ENCODE measurements around the gene CMIP. TPM values are rescaled to one million over a fixed set of nuclear protein-coding genes. Genes with fewer than 3 reads are reported as not detected.
"Not testable (repeated sequence)": the region's sequence is repeated elsewhere in the genome, so short reads cannot be mapped to it uniquely, and the experiment has no call there.

CMIP gene
- total and polyA plus RNA-seq, 3 donors from 2014 or later, result 34.9 to 72.5 (median 42.0) TPM

GRCh38 chr16:81421126-81421525 lies 23.5 kb upstream of the CMIP start:
- no peak for DNase-seq
- H3K4me1 ChIP-seq, result no peaks in the 10 kb centered on the region
- no peak overlapping the region for H3K27ac ChIP-seq
- no peaks in the 10 kb centered on the region for H3K27me3 ChIP-seq
- intact Hi-C loops (cut with DNase I; ENCODE audit: low total_unique reads), result no loop called here
- WGBS, 2 donors, result 86 to 90% methylated on average over 2 of the region's 2 CpGs
- no peaks in the 10 kb centered on the region for H3K36me3 ChIP-seq (ENCODE audit: low read depth, missing control alignments)
- TF ChIP-seq POLR2A (IDR thresholded peaks at IDR 0.05), result no peak
- TF ChIP-seq, protein P1, sequence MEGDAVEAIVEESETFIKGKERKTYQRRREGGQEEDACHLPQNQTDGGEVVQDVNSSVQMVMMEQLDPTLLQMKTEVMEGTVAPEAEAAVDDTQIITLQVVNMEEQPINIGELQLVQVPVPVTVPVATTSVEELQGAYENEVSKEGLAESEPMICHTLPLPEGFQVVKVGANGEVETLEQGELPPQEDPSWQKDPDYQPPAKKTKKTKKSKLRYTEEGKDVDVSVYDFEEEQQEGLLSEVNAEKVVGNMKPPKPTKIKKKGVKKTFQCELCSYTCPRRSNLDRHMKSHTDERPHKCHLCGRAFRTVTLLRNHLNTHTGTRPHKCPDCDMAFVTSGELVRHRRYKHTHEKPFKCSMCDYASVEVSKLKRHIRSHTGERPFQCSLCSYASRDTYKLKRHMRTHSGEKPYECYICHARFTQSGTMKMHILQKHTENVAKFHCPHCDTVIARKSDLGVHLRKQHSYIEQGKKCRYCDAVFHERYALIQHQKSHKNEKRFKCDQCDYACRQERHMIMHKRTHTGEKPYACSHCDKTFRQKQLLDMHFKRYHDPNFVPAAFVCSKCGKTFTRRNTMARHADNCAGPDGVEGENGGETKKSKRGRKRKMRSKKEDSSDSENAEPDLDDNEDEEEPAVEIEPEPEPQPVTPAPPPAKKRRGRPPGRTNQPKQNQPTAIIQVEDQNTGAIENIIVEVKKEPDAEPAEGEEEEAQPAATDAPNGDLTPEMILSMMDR (IDR thresholded peaks at IDR 0.05), result no peak
- H3K4me3 ChIP-seq, result no peak overlapping the region
- H3K9me3 ChIP-seq, result no peaks in the 10 kb centered on the region

- intact Hi-C loops (cut with DNase I; ENCODE audit: low total_unique reads), result no loop called here
- Histone ChIP-seq H3K4me1 (no peaks in the 10 kb centered on the region), H3K36me3 (ENCODE audit: low read depth, missing control alignments) (no peaks in the 10 kb centered on the region), H3K9me3 (no peaks in the 10 kb centered on the region), H3K27me3 (no peaks in the 10 kb centered on the region), H3K4me3 (no peak overlapping the region), H3K27ac (no peak overlapping the region)
- no peak for DNase-seq
- TF ChIP-seq POLR2A (IDR thresholded peaks at IDR 0.05), result no peak
- TF ChIP-seq, protein P1 (IDR thresholded peaks at IDR 0.05), result no peak
- WGBS, 2 donors, result 92 to 94% methylated on average over 11 of the region's 11 CpGs
Measured at GRCh38 chr16:81421536-81421935, 23.1 kb upstream of the CMIP start.

DNA sequence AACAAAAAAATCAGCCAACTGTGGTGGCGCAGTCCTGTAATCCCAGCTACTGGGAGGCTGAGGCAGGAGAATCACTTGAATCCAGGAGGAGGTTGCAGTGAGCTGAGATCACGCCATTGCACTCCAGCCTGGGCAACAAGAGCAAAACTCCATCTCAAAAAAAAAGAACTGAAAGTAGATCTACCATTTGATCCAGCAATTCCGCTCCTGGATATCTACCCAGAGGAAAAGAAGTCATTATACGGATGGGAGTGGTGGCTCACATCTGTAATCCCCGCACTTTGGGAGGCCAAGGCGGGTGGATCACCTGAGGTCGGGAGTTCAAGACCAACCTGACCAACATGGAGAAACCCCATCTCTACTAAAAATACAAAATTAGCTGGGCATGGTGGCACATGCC lies 22.5 kb upstream of the CMIP start:
- H3K9me3 ChIP-seq; DNase-seq; H3K27me3 ChIP-seq; H3K4me3 ChIP-seq; H3K27ac ChIP-seq; H3K4me1 ChIP-seq; intact Hi-C loops (cut with DNase I; ENCODE audit: low total_unique reads); H3K36me3 ChIP-seq (ENCODE audit: low read depth, missing control alignments): not testable (repeated sequence)
- WGBS, 2 donors, result 89 to 95% methylated on average over 7 of the region's 7 CpGs

GRCh38 chr16:81424771-81425170 lies 19.8 kb upstream of the CMIP start:
- WGBS, 2 donors, result 26 to 83% methylated on average over 1 of the region's 1 CpG
- no peaks in the 10 kb centered on the region for H3K4me1 ChIP-seq
- intact Hi-C loops (cut with DNase I; ENCODE audit: low total_unique reads), result no loop called here
- H3K27me3 ChIP-seq, result no peaks in the 10 kb centered on the region
- H3K27ac ChIP-seq, result no peak overlapping the region
- H3K9me3 ChIP-seq, result no peaks in the 10 kb centered on the region
- no peak for DNase-seq
- TF ChIP-seq, protein P1 (IDR thresholded peaks at IDR 0.05), result no peak
- TF ChIP-seq POLR2A (IDR thresholded peaks at IDR 0.05), result no peak
- no peak overlapping the region for H3K4me3 ChIP-seq
- no peaks in the 10 kb centered on the region for H3K36me3 ChIP-seq (ENCODE audit: low read depth, missing control alignments)

DNA sequence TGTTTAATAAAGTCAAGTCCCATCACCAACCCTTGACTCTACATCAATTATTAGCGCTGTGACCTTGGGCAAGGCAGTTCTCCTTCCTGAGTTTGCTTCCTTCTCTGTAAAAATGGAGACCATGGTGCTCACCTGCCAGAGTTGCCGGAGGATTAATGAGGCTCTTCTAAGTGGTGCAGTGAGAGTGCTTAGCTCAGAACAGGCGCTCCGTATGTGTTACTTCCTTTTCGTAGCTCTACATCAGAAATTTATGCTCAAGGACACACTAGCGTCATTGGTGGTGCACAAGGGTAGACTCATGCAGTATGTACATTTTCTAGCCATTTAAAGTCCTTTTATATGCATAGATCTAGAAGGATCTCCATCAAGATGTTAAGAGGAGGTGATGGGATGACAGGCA lies 17.4 kb upstream of the CMIP start:
- no peak overlapping the region for H3K27ac ChIP-seq
- H3K9me3 ChIP-seq, result no peaks in the 10 kb centered on the region
- DNase-seq, result no peak
- intact Hi-C loops (cut with DNase I; ENCODE audit: low total_unique reads), result no loop called here
- no peaks in the 10 kb centered on the region for H3K36me3 ChIP-seq (ENCODE audit: low read depth, missing control alignments)
- WGBS, 2 donors, result 56 to 67% methylated on average over 6 of the region's 6 CpGs
- H3K27me3 ChIP-seq, result no peaks in the 10 kb centered on the region
- no peaks in the 10 kb centered on the region for H3K4me1 ChIP-seq
- TF ChIP-seq, protein P1 (IDR thresholded peaks at IDR 0.05), result no peak
- no peak for TF ChIP-seq POLR2A (IDR thresholded peaks at IDR 0.05)
- peak overlapping the region in 1 of 2 donors; percentile 0 for H3K4me3 ChIP-seq
